GM19438 (cell line): ENCODE data around the gene THBS3.
"Not testable (repeated sequence)": the region's sequence is repeated elsewhere in the genome, so short reads cannot be mapped to it uniquely, and the experiment has no call there.

ENCODE experiments used
- ATAC-seq: cut with Tn5 transposase; IDR thresholded peaks from one replicate; pipeline ENCODE4 v1.9.1; 2021; ENCODE audit warnings: low read depth; ENCODE audit not compliant: unreplicated experiment

The THBS3 gene

DNA sequence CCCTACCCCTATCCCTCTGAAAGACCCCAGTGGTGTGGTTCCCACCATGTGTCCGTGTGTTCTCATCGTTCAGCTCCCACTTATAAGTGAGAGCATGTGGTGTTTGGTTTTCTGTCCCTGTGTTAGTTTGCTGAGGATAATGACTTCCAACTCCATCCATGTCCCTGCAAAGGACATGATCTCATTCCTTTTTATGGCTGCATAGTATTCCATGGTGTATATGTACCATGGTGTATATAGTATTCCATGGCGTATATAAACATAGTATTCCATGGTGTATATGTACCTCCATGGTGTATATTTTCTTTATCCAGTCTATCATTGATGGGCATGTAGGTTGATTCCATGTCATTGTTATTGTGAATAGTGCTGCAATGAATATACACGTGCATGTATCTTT is 43.9 kb downstream of the THBS3 start:
- ATAC-seq: not testable (repeated sequence)

DNA sequence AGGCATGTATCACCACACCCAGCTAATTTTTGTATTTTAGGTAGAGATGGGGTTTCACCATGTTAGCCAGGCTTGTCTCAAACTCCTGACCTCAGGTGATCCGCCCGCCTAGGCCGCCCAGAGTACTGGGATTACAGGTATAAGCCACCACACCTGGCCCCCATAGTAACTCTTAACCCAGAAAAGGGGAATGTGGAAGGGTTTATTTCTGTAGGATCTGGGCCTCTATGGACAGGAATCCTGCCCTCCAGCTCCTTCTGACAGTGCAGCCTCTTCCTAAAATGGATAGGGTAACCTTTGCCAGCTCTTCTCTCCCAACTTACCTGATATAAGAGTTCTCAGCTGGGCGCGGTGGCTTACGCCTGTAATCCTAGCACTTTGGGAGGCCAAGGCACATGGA is 45.1 kb downstream of the THBS3 start:
- not testable (repeated sequence) for ATAC-seq

DNA sequence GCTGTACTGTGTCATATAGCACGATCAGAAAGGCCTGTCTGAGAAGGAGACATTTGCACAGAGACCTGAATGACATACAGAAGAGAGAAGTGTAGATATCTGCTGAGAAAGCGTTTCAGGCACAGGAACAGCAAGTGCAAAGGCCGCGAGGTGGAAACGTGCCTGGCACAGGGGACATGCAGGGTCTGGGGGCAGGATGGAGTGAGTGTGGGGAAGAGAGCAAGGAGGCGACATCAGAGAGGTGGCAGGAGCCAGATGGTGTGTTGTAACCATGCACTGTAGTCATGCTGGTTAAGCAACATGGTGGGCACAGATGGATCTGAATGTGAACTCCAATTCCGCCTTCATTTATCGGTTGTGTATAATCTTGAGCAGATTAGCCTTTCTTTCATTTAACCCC is 47.6 kb downstream of the THBS3 start:
- no peak for ATAC-seq

DNA sequence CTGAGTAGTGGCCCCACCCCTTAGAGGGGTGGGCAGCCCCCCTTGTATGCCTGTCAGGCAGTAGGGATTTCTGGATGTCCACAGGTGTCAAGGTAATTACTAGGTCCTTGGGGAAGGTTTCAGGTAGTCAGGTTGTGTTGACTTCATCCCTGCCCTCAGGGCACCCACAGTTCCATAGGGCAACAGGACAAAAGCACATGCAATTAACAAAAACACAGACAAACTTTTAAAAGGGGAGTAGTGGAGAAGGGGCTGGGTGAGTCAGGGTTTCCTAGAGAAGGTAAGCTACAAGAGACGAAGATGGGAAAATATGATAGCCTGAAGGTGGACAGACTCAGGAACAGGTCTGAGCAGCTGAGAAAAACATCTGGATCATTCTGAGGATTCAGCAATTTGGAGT is 48.7 kb downstream of the THBS3 start:
- no peak for ATAC-seq

DNA sequence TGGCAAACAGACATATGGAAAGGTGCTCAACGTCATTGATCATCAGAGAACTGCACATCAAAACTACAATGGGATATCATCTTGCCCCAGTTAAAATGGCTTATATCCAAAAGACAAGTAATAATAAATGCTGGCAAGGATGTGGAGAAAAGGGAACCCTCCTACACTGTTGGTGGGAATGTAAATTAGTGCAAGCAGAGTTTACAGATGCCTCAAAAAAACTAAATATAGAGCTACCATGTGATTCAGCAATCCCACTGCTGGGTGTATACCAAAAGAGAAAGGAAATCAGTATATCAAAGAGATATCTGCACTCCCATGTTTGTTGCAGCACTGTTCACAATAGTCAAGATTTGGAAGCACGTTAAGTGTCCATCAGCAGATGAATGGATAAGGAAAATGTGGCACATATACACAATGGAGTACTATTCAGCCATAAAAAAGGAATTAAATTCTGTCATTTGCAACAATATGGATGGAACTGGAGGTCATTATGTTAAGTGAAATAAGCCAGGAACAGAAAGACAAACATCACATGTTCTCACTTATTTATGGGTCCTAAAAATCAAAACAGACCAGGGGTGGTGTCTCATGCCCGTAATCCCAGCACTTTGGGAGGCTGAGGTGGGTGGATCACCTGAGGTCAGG is 51.6 kb downstream of the THBS3 start:
- not testable (repeated sequence) for ATAC-seq
